ENCODE measurements around the gene CDR2. TPM values are rescaled to one million over a fixed set of nuclear protein-coding genes. Genes with fewer than 3 reads are reported as not detected.

CDR2 gene
- total and polyA plus RNA-seq, 8 donors, result 7.9 to 15.5 (median 9.1) TPM

DNA sequence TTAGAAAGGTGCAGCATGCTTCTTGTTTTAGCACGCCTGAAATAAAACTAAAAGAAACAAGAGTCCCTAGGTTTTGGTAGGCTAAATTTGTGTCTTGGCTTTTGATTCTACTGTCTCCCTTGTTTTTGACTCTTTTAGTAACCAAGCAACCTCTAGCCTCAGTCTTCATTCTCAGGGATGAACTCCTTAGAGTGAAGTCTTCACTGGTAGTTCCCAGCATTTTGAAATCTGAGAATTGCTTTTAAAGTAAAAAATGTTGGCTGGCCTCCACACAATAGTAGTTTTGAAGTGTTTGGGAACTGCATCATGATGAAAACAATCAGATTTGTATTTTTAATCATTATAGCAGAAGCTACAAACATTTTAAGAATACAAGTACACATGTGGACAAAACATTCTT, 6.1 kb upstream of the CDR2 start:
- Histone ChIP-seq H3K27me3 (no peaks in the 10 kb centered on the region), H3K4me1 (peaks cover 0 to 2% (median 0%) of the 10 kb centered on the region in 3 donors), H3K9me3 (no peaks in the 10 kb centered on the region), H3K4me3 (no peak overlapping the region), H3K27ac (no peak overlapping the region), H3K36me3 (no peaks in the 10 kb centered on the region)
- ATAC-seq, result no peak
- intact Hi-C loops (cut with DNase I), result no loop called here
- TF ChIP-seq, protein P1, sequence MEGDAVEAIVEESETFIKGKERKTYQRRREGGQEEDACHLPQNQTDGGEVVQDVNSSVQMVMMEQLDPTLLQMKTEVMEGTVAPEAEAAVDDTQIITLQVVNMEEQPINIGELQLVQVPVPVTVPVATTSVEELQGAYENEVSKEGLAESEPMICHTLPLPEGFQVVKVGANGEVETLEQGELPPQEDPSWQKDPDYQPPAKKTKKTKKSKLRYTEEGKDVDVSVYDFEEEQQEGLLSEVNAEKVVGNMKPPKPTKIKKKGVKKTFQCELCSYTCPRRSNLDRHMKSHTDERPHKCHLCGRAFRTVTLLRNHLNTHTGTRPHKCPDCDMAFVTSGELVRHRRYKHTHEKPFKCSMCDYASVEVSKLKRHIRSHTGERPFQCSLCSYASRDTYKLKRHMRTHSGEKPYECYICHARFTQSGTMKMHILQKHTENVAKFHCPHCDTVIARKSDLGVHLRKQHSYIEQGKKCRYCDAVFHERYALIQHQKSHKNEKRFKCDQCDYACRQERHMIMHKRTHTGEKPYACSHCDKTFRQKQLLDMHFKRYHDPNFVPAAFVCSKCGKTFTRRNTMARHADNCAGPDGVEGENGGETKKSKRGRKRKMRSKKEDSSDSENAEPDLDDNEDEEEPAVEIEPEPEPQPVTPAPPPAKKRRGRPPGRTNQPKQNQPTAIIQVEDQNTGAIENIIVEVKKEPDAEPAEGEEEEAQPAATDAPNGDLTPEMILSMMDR (IDR thresholded peaks at IDR 0.05), result no peak
- no peak for DNase-seq
- no peak for FAIRE-seq
- 90 to 92% methylated on average over 1 of the region's 1 CpG for WGBS, 2 donors

DNA sequence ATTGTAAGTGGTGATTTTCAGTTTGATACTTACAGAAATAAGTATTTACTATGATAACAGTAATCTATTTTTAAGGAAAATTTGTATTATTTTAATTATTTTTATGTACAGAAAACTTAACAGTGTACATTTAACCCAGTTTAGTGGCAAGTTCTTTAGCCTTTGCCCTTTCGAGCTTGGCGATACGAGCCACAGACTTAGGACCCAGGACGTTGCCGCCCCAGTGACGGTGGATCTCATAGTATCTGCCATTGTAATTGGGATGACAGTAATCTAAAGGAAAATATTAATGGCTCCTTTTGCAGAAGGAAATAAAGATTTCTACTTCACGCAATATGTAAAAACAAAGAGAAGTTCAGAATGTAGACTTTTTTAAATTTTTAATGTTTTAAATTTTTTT, 5.2 kb upstream of the CDR2 start:
- no peak for FAIRE-seq
- intact Hi-C loops (cut with DNase I), result no loop called here
- Histone ChIP-seq H3K9me3 (no peaks in the 10 kb centered on the region), H3K4me1 (peaks cover 0 to 7% (median 0%) of the 10 kb centered on the region in 3 donors), H3K4me3 (no peak overlapping the region), H3K27ac (no peak overlapping the region), H3K36me3 (no peaks in the 10 kb centered on the region), H3K27me3 (no peaks in the 10 kb centered on the region)
- TF ChIP-seq, protein P1 (IDR thresholded peaks at IDR 0.05), result no peak
- WGBS, 2 donors, result 95 to 97% methylated on average over 7 of the region's 7 CpGs
- no peak for ATAC-seq
- no peak for DNase-seq

DNA sequence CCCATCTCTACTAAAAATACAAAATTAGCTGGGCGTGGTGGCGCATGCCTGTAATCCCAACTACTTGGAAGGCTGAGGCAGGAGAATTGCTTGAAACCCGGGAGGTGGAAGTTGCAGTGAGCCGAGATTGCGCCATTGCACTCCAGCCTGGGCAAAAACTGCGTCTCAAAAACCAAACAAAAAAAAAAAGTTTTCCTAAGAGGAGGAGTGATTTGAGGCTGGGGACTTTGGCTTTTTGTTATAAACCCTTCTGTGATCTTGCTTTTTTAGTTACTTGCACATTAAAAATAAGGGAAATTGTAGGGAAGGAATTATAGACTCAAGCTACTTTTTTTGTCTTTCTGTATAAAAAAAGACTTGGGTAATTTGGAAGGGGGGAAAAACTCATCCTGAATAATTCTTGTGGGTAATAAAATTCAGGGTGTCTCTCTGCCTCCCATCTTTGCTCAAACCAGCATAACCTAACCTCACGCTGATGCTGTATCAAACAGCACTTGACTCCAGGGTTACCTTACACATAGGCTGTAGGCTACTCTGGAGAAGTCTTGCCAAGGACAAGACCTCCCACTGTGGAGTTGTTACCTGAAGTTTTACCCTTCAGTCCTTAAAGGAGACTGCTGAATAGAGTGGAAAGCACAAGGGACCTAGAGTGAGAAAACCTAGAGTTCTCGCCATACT, 1.7 kb upstream of the CDR2 start:
- DNase-seq, result no peak
- TF ChIP-seq, protein P1 (IDR thresholded peaks at IDR 0.05), result no peak
- intact Hi-C loops (cut with DNase I), result no loop called here
- FAIRE-seq, result no peak
- 94 to 96% methylated on average over 8 of the region's 8 CpGs for WGBS, 2 donors
- no peaks in the 10 kb centered on the region for H3K27me3 ChIP-seq
- no peaks in the 10 kb centered on the region for H3K9me3 ChIP-seq
- ATAC-seq, result no peak
- no peak overlapping the region for H3K4me3 ChIP-seq
- H3K36me3 ChIP-seq, result no peaks in the 10 kb centered on the region
- H3K27ac ChIP-seq, result no peak overlapping the region
- H3K4me1 ChIP-seq, result peaks cover 3 to 21% (median 15%) of the 10 kb centered on the region in 3 donors

DNA sequence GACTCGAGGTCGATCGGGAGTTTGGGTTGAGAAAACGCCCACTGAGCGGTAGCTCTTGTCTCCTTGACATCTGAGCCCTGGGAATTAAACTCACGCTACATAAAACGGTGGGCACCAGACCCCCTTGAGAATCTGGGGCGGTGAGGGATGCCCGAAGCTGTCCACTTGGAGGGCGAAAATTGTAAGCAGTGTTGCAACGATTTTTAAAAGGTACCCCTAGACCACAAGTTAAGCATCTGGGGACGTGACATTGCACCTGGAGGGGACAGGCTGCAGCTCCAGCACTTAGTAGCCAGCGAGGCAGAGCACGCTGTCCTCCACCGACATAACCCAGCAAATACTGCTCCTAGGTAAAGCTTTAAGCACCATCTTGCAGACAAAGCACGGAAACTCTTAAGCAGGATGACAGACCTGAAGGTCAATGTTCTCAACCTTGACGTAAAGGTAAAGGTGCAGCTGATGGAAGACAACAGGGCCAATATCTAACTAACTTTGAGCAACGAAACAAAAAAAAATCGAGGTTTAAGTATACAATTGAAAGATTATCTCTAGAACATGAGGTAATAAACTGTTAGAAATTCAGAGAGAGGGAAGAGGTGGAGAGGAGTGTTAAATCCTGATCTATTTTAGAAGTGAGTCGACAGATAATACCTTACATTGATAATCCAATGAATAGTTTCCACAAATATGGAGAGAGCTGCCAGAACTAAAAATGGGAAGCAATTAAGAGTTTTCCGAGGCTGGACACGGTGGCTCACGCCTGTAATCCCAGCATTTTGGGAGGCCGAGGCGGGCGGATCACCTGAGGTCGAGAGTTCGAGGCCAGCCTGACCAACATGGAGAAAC, 921 bp upstream of the CDR2 start:
- ATAC-seq (peak in 2 of 4 donors; percentile 16 to 21), DNase-seq (no peak), FAIRE-seq (no peak)
- intact Hi-C loops (cut with DNase I), result no loop called here
- H3K27me3 ChIP-seq, result no peaks in the 10 kb centered on the region
- H3K36me3 ChIP-seq, result no peaks in the 10 kb centered on the region
- peak overlapping the region in 3 of 4 donors; percentile 84 to 92 (median 85) for H3K27ac ChIP-seq
- TF ChIP-seq, protein P1 (IDR thresholded peaks at IDR 0.05), result no peak
- no peaks in the 10 kb centered on the region for H3K9me3 ChIP-seq
- peak overlapping the region; percentile 80 to 97 (median 86) for H3K4me3 ChIP-seq
- peaks cover 6 to 28% (median 17%) of the 10 kb centered on the region in 3 donors for H3K4me1 ChIP-seq
- 30 to 31% methylated on average over 27 to 28 of the region's 28 CpGs for WGBS, 2 donors
